Osteoblast (primary cell): Measurements from ENCODE around the gene HDAC5. TPM values are rescaled to one million over a fixed set of nuclear protein-coding genes. Genes with fewer than 3 reads are reported as not detected.
A peak's percentile ranks its signal among the peaks of the same experiment; 100 is the strongest.
"Not testable (repeated sequence)": the region's sequence is repeated elsewhere in the genome, so short reads cannot be mapped to it uniquely, and the experiment has no call there.

ENCODE experiments used
- DNase-seq: peaks from one replicate; pipeline ENCODE4 v3.0.0; 2011; ENCODE audit warnings: low spot score, mixed read lengths; ENCODE audit not compliant: insufficient read length; ENCODE audit errors: missing footprints
- H2AFZ ChIP-seq: 2 replicates; pipeline ENCODE4 v1.6.0; 2011; ENCODE audit warnings: mild to moderate bottlenecking, low read length
- H3K27ac ChIP-seq: 2 replicates; pipeline ENCODE4 v1.5.1; 2011; ENCODE audit warnings: mild to moderate bottlenecking, low read depth, low read length, moderate library complexity
- H3K27me3 ChIP-seq: 2 replicates; pipeline ENCODE4 v1.6.0; 2012; ENCODE audit warnings: mild to moderate bottlenecking, control low read depth, inconsistent platforms, low read length, moderate library complexity; ENCODE audit not compliant: insufficient read depth
- H3K36me3 ChIP-seq: 2 replicates; pipeline ENCODE4 v1.5.1; 2011; ENCODE audit warnings: mild to moderate bottlenecking, low read length, control low read depth, moderate library complexity; ENCODE audit not compliant: insufficient read depth
- H3K4me1 ChIP-seq: 2 replicates; pipeline ENCODE4 v1.5.1; 2011; ENCODE audit warnings: mild to moderate bottlenecking, low read length, control low read depth, moderate library complexity; ENCODE audit not compliant: insufficient read depth
- H3K4me2 ChIP-seq: 2 replicates; pipeline ENCODE4 v1.6.0; 2011; ENCODE audit warnings: mild to moderate bottlenecking, low read length; ENCODE audit not compliant: insufficient read depth
- H3K4me3 ChIP-seq: fragments of 200-600 bp; sonication (generic); 3 replicates; pipeline ENCODE4 v1.5.1; 2012; ENCODE audit warnings: mild to moderate bottlenecking, low read length, inconsistent platforms; ENCODE audit not compliant: insufficient read depth
- H3K79me2 ChIP-seq: 2 replicates; pipeline ENCODE4 v1.6.0; 2012; ENCODE audit warnings: mild to moderate bottlenecking, low read length, control low read depth, inconsistent platforms; ENCODE audit not compliant: insufficient read depth
- H3K9me3 ChIP-seq: 2 replicates; pipeline ENCODE4 v1.5.1; 2011; ENCODE audit warnings: low read depth, low read length, control low read depth
- H4K20me1 ChIP-seq: 2 replicates; pipeline ENCODE4 v1.6.0; 2012; ENCODE audit warnings: mild to moderate bottlenecking, low read length, control low read depth; ENCODE audit not compliant: insufficient read depth
- CTCF ChIP-seq: IDR thresholded peaks from 2 replicates; pipeline ENCODE4 v1.5.1; 2011; ENCODE audit warnings: mild to moderate bottlenecking, low read depth, low read length, moderate library complexity; ENCODE audit errors: extremely low read depth
- total RNA-seq: library from RNA; depleted of rRNA; stranded (reverse); fragments of >200 nt; gene quantifications from 2 replicates; pipeline ENCODE4 v1.2.3, GENCODE V29; 2012

The HDAC5 gene
- total RNA-seq, 1 donor: 85.4 TPM

GRCh38 chr17:44121997-44122815, 1.2 kb downstream of the HDAC5 start:
- Histone ChIP-seq H3K4me3 (peak overlapping the region; percentile 80), H4K20me1 (peaks cover 31% of the 10 kb centered on the region), H3K27ac (no peak overlapping the region), H3K4me1 (peaks cover 15% of the 10 kb centered on the region), H3K27me3 (no peaks in the 10 kb centered on the region), H2AFZ (no peak overlapping the region), H3K36me3 (no peaks in the 10 kb centered on the region), H3K9me3 (no peaks in the 10 kb centered on the region), H3K4me2 (peak overlapping the region; percentile 88), H3K79me2 (peaks cover 43% of the 10 kb centered on the region)
- no peak for TF ChIP-seq CTCF
- peak; percentile 38 for DNase-seq

- H3K4me2 ChIP-seq: no peak overlapping the region
- H3K27ac ChIP-seq: no peak overlapping the region
- DNase-seq: peak; percentile 69
- peaks cover 15% of the 10 kb centered on the region for H3K4me1 ChIP-seq
- H3K79me2 ChIP-seq: peaks cover 44% of the 10 kb centered on the region
- H3K36me3 ChIP-seq: no peaks in the 10 kb centered on the region
- peaks cover 41% of the 10 kb centered on the region for H4K20me1 ChIP-seq
- no peaks in the 10 kb centered on the region for H3K9me3 ChIP-seq
- no peaks in the 10 kb centered on the region for H3K27me3 ChIP-seq
- no peak overlapping the region for H2AFZ ChIP-seq
- H3K4me3 ChIP-seq: no peak overlapping the region
- TF ChIP-seq CTCF: no peak
Observed at GRCh38 chr17:44120851-44121605, 2.4 kb downstream of the HDAC5 start.

GRCh38 chr17:44120281-44120680, 3.2 kb downstream of the HDAC5 start:
- not testable (repeated sequence) for H3K27me3 ChIP-seq, H3K27ac ChIP-seq, H2AFZ ChIP-seq, H3K4me3 ChIP-seq, H3K36me3 ChIP-seq, H3K4me2 ChIP-seq, H3K9me3 ChIP-seq, DNase-seq
- Histone ChIP-seq H3K79me2 (peaks cover 45% of the 10 kb centered on the region), H4K20me1 (peaks cover 44% of the 10 kb centered on the region), H3K4me1 (peaks cover 15% of the 10 kb centered on the region)

- Histone ChIP-seq H2AFZ (no peak overlapping the region), H3K4me3 (no peak overlapping the region), H3K4me2 (no peak overlapping the region), H3K4me1 (peaks cover 15% of the 10 kb centered on the region), H3K36me3 (no peaks in the 10 kb centered on the region), H3K9me3 (no peaks in the 10 kb centered on the region), H3K27ac (no peak overlapping the region), H3K27me3 (no peaks in the 10 kb centered on the region), H3K79me2 (peaks cover 45% of the 10 kb centered on the region), H4K20me1 (peaks cover 48% of the 10 kb centered on the region)
- peak; percentile 31 for DNase-seq
- no peak for TF ChIP-seq CTCF
Observed at GRCh38 chr17:44119798-44120197, 3.6 kb downstream of the HDAC5 start.
